H1 (cell line): ENCODE results near the gene AP5M1. TPM values are rescaled to one million over a fixed set of nuclear protein-coding genes. Genes with fewer than 3 reads are reported as not detected.

Source experiments
- CTCF ChIA-PET: fragments of 300-600 bp; sonication (Branson Sonifier 250); formaldehyde crosslinking; loops from one replicate; lab custom pipeline; 2021; ENCODE audit not compliant: partially characterized antibody; lab: Charles Lee
- POLR2A ChIA-PET: fragments of 300-600 bp; sonication (Branson Sonifier 250); formaldehyde crosslinking; loops from one replicate; lab custom pipeline; 2021; ENCODE audit warnings: inconsistent platforms; ENCODE audit not compliant: partially characterized antibody; lab: Charles Lee
- DNase-seq, 2 experiments: peaks; one replicate each; pipeline versions ENCODE4 v3.0.0 to v3.0.0-alpha.2; 2010 to 2022; ENCODE audit warnings: low spot score in 2 of 2, low read depth in 1 of 2, mixed read lengths in 1 of 2
- FAIRE-seq: peaks from 2 replicates; lab custom pipeline; 2011; peaks lifted over from hg19 to GRCh38; lab: Jason Lieb, UNC
- H2AFZ ChIP-seq: 2 replicates; pipeline ENCODE4 v1.8.1; 2012; ENCODE audit warnings: low read length, inconsistent platforms
- H2AK5ac ChIP-seq: 2 replicates; pipeline ENCODE4 v1.6.1; 2013; ENCODE audit warnings: low read depth, low read length
- H2BK120ac ChIP-seq: replicated peaks from 2 replicates; pipeline ENCODE3; 2013; ENCODE audit warnings: low read depth, low read length, inconsistent platforms
- H2BK12ac ChIP-seq: 2 replicates; pipeline ENCODE4 v1.6.1; 2013; ENCODE audit warnings: low read depth, low read length
- H2BK15ac ChIP-seq: 2 replicates; pipeline ENCODE4 v1.6.1; 2013; ENCODE audit warnings: low read length
- H2BK20ac ChIP-seq: 2 replicates; pipeline ENCODE4 v1.6.1; 2013; ENCODE audit warnings: low read length
- H2BK5ac ChIP-seq: 2 replicates; pipeline ENCODE4 v1.6.1; 2013; ENCODE audit warnings: low read depth, low read length
- H3K14ac ChIP-seq: 2 replicates; pipeline ENCODE4 v1.6.1; 2013; ENCODE audit warnings: inconsistent platforms; ENCODE audit not compliant: insufficient read length
- H3K18ac ChIP-seq: 2 replicates; pipeline ENCODE4 v1.6.1; 2013; ENCODE audit warnings: low read length; ENCODE audit errors: extremely low read depth
- H3K23ac ChIP-seq: 2 replicates; pipeline ENCODE4 v1.6.1; 2013; ENCODE audit warnings: inconsistent platforms; ENCODE audit not compliant: insufficient read length
- H3K23me2 ChIP-seq: 2 replicates; pipeline ENCODE4 v1.6.1; 2013; ENCODE audit warnings: low read depth, low read length
- H3K27ac ChIP-seq: 2 replicates; pipeline ENCODE4 v1.6.1; 2011; ENCODE audit warnings: low read depth, low read length, inconsistent platforms
- H3K27me3 ChIP-seq, 4 experiments: replicated peaks in 1 of 4; 1 replicate in 1 of 4; 2 replicates in 3 of 4; pipeline versions ENCODE4 v1.6.1 to v1.8.1; 2011 to 2013; ENCODE audit warnings: low read length in 3 of 4, mild to moderate bottlenecking in 3 of 4, inconsistent platforms in 2 of 4, mixed read lengths in 2 of 4, moderate library complexity in 1 of 4; ENCODE audit not compliant: control insufficient read depth in 3 of 4, insufficient read depth in 3 of 4; ENCODE audit errors: extremely low read depth in 1 of 4
- H3K36me3 ChIP-seq, 4 experiments: 2 replicates each; pipeline versions ENCODE4 v1.6.1 to v1.8.1; 2011 to 2013; ENCODE audit warnings: mild to moderate bottlenecking in 4 of 4, low read length in 3 of 4, moderate library complexity in 2 of 4, control low read depth in 1 of 4, inconsistent platforms in 1 of 4; ENCODE audit not compliant: insufficient read depth in 4 of 4, control insufficient read depth in 2 of 4
- H3K4ac ChIP-seq: replicated peaks from 2 replicates; pipeline ENCODE3; 2013; ENCODE audit warnings: low read length, low read depth, mixed read lengths, inconsistent platforms; ENCODE audit not compliant: insufficient read length
- H3K4me1 ChIP-seq, 4 experiments: replicated peaks in 1 of 4; 1 replicate in 1 of 4; 2 replicates in 3 of 4; pipeline versions ENCODE4 v1.6.1 to v1.8.1; 2011 to 2013; ENCODE audit warnings: low read length in 3 of 4, inconsistent platforms in 2 of 4, mixed read lengths in 1 of 4; ENCODE audit not compliant: insufficient read depth in 4 of 4, control insufficient read depth in 3 of 4
- H3K4me2 ChIP-seq, 2 experiments: 2 replicates each; pipeline versions ENCODE4 v1.6.1 to v1.8.1; 2011 to 2013; ENCODE audit warnings: low read depth in 2 of 2, low read length in 2 of 2, control low read depth in 1 of 2, inconsistent platforms in 1 of 2, mild to moderate bottlenecking in 1 of 2; ENCODE audit not compliant: insufficient read depth in 1 of 2
- H3K4me3 ChIP-seq, 4 experiments: fragments of 200-600, 300-600 bp in 1 of 4; sonication (generic), shearing (Covaris generic), sonication (Bioruptor Twin) in 1 of 4; 2 replicates each; pipeline versions ENCODE4 v1.5.1 to v1.8.1; 2011 to 2016; ENCODE audit warnings: low read length in 4 of 4, low read depth in 3 of 4, control low read depth in 2 of 4, inconsistent platforms in 2 of 4, mild to moderate bottlenecking in 2 of 4, mixed read lengths in 1 of 4, moderate library complexity in 1 of 4; ENCODE audit not compliant: insufficient read depth in 2 of 4; ENCODE audit errors: extremely low read depth in 1 of 4
- H3K56ac ChIP-seq: replicated peaks from 2 replicates; pipeline ENCODE3; 2013; ENCODE audit warnings: low read depth, mild to moderate bottlenecking, mixed read lengths, low read length, inconsistent platforms; ENCODE audit not compliant: insufficient read length
- H3K79me1 ChIP-seq: 2 replicates; pipeline ENCODE4 v1.6.1; 2013; ENCODE audit warnings: low read depth, low read length, control low read depth
- H3K79me2 ChIP-seq, 2 experiments: 2 replicates each; pipeline versions ENCODE4 v1.6.1 to v1.8.1; 2012 to 2013; ENCODE audit warnings: low read length in 2 of 2, mild to moderate bottlenecking in 2 of 2, inconsistent platforms in 1 of 2; ENCODE audit not compliant: insufficient read depth in 2 of 2, control insufficient read depth in 1 of 2
- H3K9ac ChIP-seq, 4 experiments: replicated peaks in 1 of 4; 1 replicate in 1 of 4; 2 replicates in 3 of 4; pipeline versions ENCODE4 v1.6.1 to v1.8.1; 2011 to 2013; ENCODE audit warnings: low read depth in 3 of 4, low read length in 3 of 4, control low read depth in 2 of 4, mild to moderate bottlenecking in 2 of 4, moderate library complexity in 2 of 4, inconsistent platforms in 1 of 4; ENCODE audit errors: extremely low read depth in 1 of 4
- H3K9me3 ChIP-seq, 2 experiments: 2 replicates each; pipeline versions ENCODE4 v1.6.1 to v1.8.1; 2012 to 2013; ENCODE audit warnings: mild to moderate bottlenecking in 2 of 2, moderate library complexity in 2 of 2, control low read depth in 1 of 2, inconsistent platforms in 1 of 2, low read depth in 1 of 2, low read length in 1 of 2, mixed read lengths in 1 of 2; ENCODE audit not compliant: insufficient read depth in 2 of 2
- H4K20me1 ChIP-seq, 2 experiments: replicated peaks in 1 of 2; 2 replicates each; pipeline versions ENCODE3 to v1.8.1; 2011 to 2013; ENCODE audit warnings: inconsistent platforms in 2 of 2, low read length in 2 of 2, mild to moderate bottlenecking in 1 of 2; ENCODE audit not compliant: insufficient read depth in 2 of 2, control insufficient read depth in 1 of 2
- H4K5ac ChIP-seq: 2 replicates; pipeline ENCODE4 v1.6.1; 2013; ENCODE audit warnings: low read length, low read depth, mixed read lengths, inconsistent platforms; ENCODE audit not compliant: insufficient read length
- H4K8ac ChIP-seq: 2 replicates; pipeline ENCODE4 v1.8.0; 2013; ENCODE audit warnings: mild to moderate bottlenecking, moderate library complexity, low read length, inconsistent platforms; ENCODE audit not compliant: insufficient read depth; ENCODE audit errors: extremely low read depth
- H4K91ac ChIP-seq: replicated peaks from 2 replicates; pipeline ENCODE3; 2013; ENCODE audit warnings: low read length, mixed read lengths, inconsistent platforms; ENCODE audit not compliant: insufficient read length
- BACH1 ChIP-seq: IDR thresholded peaks from 2 replicates; pipeline ENCODE4 v1.6.1; 2012; ENCODE audit warnings: low read length, improper control_type of control experiment
- CEBPB ChIP-seq: IDR thresholded peaks from 2 replicates; pipeline ENCODE4 v1.6.1; 2012; ENCODE audit warnings: low read depth, low read length
- CHD2 ChIP-seq: IDR thresholded peaks from 2 replicates; pipeline ENCODE4 v1.6.1; 2012; ENCODE audit warnings: low read length, improper control_type of control experiment
- HDAC6 ChIP-seq: IDR thresholded peaks from one replicate; pipeline ENCODE4 v1.7.1; 2012; ENCODE audit warnings: low read depth, mild to moderate bottlenecking, inconsistent platforms, low read length, moderate library complexity
- JUN ChIP-seq: IDR thresholded peaks from 2 replicates; pipeline ENCODE4 v1.6.1; 2011; ENCODE audit warnings: low read depth, mild to moderate bottlenecking, improper control_type of control experiment, low read length
- POU5F1 ChIP-seq: IDR thresholded peaks from 2 replicates; pipeline ENCODE4 v1.6.1; 2011; ENCODE audit warnings: low read depth, mild to moderate bottlenecking, low read length, moderate library complexity
- RBBP5 ChIP-seq: IDR thresholded peaks from 2 replicates; pipeline ENCODE4 v1.7.1; 2012; ENCODE audit warnings: low read depth, mild to moderate bottlenecking, inconsistent platforms, low read length, moderate library complexity, borderline replicate concordance
- SIX5 ChIP-seq: IDR thresholded peaks from 2 replicates; pipeline ENCODE4 v1.6.1; 2011; ENCODE audit warnings: mild to moderate bottlenecking, low read depth, low read length
- TCF12 ChIP-seq: IDR thresholded peaks from 2 replicates; pipeline ENCODE4 v1.6.1; 2011; ENCODE audit warnings: low read depth, mild to moderate bottlenecking, low read length
- USF2 ChIP-seq: IDR thresholded peaks from 2 replicates; pipeline ENCODE4 v1.6.1; 2011; ENCODE audit warnings: low read length, improper control_type of control experiment
- YY1 ChIP-seq: IDR thresholded peaks from 2 replicates; pipeline ENCODE4 v1.6.1; 2011; ENCODE audit warnings: low read depth, mild to moderate bottlenecking, low read length
- polyA plus RNA-seq, 7 experiments: library from polyadenylated mRNA; depleted of rRNA in 3 of 7; stranded (reverse) in 5 of 7; unstranded in 2 of 7; fragments of >200 nt in 5 of 7; fragments of 200-250 nt in 2 of 7; gene quantifications; 1 replicate in 5 of 7; 2 replicates in 1 of 7; 4 replicates in 1 of 7; pipeline versions ENCODE4 v1.2.1 to v1.2.3, GENCODE V29; 2011 to 2013; ENCODE audit warnings: missing spikeins in 2 of 7, mixed read lengths in 2 of 7
- total RNA-seq: library from RNA; stranded (reverse); fragmentation: NEBNext Ultra II Directional; extraction: Animal tissue kit (Norgen Biotek cat#: 25700); gene quantifications from 2 replicates; pipeline ENCODE4 v1.2.1, GENCODE V29; 2021

AP5M1 gene
- total and polyA plus RNA-seq, 2 of the 8 experiments (the other 6 are each of a cell fraction or from before 2014, with no cell fraction given): 20.9 to 51.9 TPM

GRCh38 chr14:57329833-57330232 lies 61.1 kb downstream of the AP5M1 start:
- FAIRE-seq (no peak), DNase-seq (no peak)
- no peak overlapping the region for H3K27ac ChIP-seq
- no peak overlapping the region for H4K5ac ChIP-seq
- ChIA-PET POLR2A (no interaction called here), CTCF (interaction anchor here (1.1 kb wide), 1 partner anchor 10 kb away, joined by 3 read pairs; no protein-coding TSS in a partner anchor)
- H3K36me3 ChIP-seq: no peaks in the 10 kb centered on the region; a peak in 1 of 8 replicates
- H3K4me2 ChIP-seq: no peak overlapping the region
- H2BK20ac ChIP-seq: no peak overlapping the region
- no peak overlapping the region for H3K23ac ChIP-seq
- no peak overlapping the region for H4K8ac ChIP-seq
- H3K4ac ChIP-seq: no peak overlapping the region
- H3K79me1 ChIP-seq: no peaks in the 10 kb centered on the region
- no peaks in the 10 kb centered on the region for H4K20me1 ChIP-seq
- no peak overlapping the region for H3K4me3 ChIP-seq
- no peak overlapping the region for H2BK120ac ChIP-seq
- no peaks in the 10 kb centered on the region for H3K79me2 ChIP-seq
- no peak overlapping the region for H3K56ac ChIP-seq
- H3K9me3 ChIP-seq: peaks cover 0 to 15% of the 10 kb centered on the region in 2 experiments; a peak in 2 of 4 replicates
- no peaks in the 10 kb centered on the region for H3K23me2 ChIP-seq
- H4K91ac ChIP-seq: no peak overlapping the region
- no peak overlapping the region for H2BK15ac ChIP-seq
- no peak overlapping the region for H2BK12ac ChIP-seq
- H2AK5ac ChIP-seq: no peak overlapping the region
- H3K27me3 ChIP-seq: no peaks in the 10 kb centered on the region
- no peak overlapping the region for H3K9ac ChIP-seq
- no peak overlapping the region for H3K14ac ChIP-seq
- no peak overlapping the region for H2AFZ ChIP-seq
- no peaks in the 10 kb centered on the region for H3K4me1 ChIP-seq
- H2BK5ac ChIP-seq: no peak overlapping the region
- no peak overlapping the region for H3K18ac ChIP-seq
- TF ChIP-seq JUN (no peak), CHD2 (no peak), RBBP5 (no peak), USF2 (no peak), SIX5 (no peak), CEBPB (no peak), BACH1 (no peak), TCF12 (no peak), POU5F1 (no peak), YY1 (no peak), HDAC6 (no peak)
